GM10266 (cell line): ENCODE results near the gene ATP10A.

ENCODE experiments used
- DNase-seq: peaks from one replicate; pipeline ENCODE4 v3.0.0; 2012; ENCODE audit errors: extremely low spot score
- TF ChIP-seq, protein P1 (sequence below): IDR thresholded peaks from 2 replicates; pipeline ENCODE4 v1.5.1; 2012; ENCODE audit warnings: mild to moderate bottlenecking, low read depth; ENCODE audit not compliant: control insufficient read depth, insufficient read depth; ENCODE audit errors: missing control alignments

ATP10A gene

DNA sequence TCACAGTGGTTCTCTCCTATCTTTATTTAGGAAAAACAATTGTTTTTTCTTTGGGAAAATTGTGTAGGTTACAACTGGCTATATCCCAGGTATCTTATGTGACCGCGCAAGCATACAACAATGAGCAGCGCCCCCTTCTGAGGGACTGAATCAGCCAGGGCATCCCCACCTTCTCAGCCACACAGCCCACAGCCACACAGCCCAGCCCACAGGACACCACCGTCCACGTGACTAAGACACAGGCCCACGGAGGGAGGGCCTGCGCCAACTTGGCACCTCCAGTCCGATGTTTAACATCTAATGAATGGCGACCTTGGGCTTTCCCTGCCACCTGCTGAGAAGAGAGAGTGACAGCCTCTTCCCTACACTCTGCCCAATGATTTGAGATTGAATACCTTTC is 68.1 kb downstream of the ATP10A start:
- no peak for DNase-seq
- TF ChIP-seq, protein P1, sequence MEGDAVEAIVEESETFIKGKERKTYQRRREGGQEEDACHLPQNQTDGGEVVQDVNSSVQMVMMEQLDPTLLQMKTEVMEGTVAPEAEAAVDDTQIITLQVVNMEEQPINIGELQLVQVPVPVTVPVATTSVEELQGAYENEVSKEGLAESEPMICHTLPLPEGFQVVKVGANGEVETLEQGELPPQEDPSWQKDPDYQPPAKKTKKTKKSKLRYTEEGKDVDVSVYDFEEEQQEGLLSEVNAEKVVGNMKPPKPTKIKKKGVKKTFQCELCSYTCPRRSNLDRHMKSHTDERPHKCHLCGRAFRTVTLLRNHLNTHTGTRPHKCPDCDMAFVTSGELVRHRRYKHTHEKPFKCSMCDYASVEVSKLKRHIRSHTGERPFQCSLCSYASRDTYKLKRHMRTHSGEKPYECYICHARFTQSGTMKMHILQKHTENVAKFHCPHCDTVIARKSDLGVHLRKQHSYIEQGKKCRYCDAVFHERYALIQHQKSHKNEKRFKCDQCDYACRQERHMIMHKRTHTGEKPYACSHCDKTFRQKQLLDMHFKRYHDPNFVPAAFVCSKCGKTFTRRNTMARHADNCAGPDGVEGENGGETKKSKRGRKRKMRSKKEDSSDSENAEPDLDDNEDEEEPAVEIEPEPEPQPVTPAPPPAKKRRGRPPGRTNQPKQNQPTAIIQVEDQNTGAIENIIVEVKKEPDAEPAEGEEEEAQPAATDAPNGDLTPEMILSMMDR: no peak

DNA sequence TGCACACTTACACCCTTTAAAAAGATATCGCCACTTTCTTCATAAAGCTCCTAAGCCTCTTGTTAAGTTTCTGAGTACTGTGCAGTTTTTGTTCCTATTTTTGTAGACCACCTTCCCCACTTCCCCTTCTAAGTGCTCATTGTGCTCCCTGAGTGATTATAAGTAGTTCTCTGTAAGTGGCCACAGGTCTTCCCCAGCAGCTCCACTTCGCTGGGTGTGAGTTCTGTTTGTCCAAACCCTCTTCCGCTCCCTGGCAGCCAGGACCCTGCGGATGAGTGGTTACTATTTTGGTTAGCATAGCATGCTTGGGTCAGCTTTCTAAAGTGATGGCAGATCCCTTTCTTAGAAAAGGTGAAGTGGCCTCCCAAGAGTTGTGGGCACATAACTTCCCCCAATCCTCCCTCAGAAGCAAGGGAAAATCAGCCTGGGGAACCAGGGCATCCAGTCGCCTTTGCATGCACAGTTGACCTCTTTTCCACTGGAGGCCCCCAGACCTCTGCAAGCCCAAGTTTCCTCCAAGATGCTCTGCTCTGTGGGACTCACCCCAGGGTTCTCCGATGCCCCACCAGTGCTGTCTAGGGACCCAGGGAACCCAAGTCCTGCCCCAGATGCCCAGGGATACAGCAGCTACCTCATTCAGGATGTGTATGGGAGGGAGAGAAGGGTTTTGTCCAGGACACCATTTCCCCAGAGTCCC is 69.6 kb downstream of the ATP10A start:
- TF ChIP-seq, protein P1: no peak
- no peak for DNase-seq

DNA sequence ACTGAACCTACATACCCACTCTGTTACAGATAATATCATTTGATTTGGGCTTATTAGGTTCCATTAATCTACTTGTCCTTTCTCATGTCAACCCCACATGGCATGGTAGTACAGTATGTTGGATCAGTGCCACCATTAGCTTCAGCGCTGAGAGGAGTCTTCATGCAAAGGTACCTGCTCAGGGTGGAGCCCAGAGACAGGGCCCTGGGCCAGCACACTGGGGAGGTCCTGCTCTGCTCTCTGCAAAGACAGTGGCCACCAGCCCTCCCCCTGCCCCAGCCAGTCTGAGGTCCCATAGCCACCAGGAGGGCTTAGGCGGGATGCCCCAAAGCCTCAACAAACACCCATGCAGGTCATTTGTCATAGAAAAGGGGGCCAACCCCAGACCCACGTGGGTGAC is 71.0 kb downstream of the ATP10A start:
- no peak for DNase-seq
- TF ChIP-seq, protein P1: no peak

DNA sequence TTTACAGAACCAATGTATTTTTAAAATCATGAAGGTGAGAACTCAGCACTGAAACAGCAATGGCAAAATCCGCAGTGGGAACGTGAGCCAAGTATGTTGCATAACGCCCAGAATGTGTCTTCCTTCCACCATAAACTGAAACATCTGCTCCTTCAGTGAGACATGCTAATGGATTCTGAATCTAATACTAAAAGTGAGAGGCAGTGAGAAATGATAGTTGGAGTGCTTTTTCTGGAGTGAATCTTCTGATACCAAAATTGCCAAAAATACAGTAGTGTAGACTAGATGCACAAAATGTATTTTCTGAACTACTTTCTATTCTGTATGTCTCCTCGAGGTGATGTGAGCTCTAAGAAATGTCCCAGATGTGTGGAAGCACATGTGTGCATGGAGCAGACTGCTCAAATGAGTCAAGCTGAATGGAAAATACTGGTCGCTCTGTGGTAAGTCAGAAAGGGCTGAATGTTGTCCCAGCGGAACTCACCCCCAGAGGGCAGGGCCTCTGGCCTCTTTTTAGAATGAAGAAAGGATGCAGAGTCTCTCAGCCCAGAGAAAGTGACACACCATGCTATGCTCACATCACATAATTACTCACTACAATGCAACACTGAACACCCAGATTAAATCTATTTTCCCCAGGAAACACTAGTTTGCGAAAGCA is 73.0 kb downstream of the ATP10A start:
- DNase-seq: no peak
- TF ChIP-seq, protein P1: no peak

DNA sequence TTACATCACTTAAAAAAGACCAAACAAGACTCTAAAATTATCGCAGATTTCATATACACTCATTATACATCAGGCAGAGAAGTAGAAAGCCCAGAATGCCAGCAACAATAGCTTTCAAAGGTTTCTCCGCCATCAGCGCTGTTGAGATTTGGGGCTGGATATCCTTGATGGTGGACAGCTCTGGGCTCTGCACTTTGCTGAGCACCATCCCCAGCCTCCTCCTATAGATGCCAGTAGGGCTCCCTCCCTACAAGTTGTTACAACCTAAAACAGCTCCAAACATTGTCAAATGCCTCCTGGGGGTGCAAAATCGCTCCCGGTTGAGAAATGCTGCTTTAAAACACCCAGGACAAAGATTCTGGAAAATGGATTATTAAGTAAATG is 73.5 kb downstream of the ATP10A start:
- DNase-seq: no peak
- TF ChIP-seq, protein P1: no peak

DNA sequence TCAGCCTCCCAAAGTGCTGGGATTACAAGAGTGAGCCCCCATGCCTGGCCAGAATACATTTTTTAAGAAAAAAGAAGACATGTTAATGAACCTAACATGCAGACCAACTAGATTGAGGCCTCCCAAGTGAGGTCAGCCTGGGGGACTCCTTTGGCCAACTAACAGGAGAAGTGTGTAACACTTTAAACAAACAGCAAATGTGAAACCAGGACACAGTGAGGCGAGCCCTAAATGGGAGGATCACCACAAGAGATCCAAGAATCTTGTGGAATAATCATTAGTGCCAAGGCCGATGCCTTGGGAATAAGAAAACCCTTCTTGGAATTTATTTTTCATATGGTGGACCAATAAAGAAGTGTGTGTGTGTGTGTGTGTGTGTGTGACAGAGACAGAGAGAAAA is 73.9 kb downstream of the ATP10A start:
- no peak for DNase-seq
- TF ChIP-seq, protein P1: no peak

DNA sequence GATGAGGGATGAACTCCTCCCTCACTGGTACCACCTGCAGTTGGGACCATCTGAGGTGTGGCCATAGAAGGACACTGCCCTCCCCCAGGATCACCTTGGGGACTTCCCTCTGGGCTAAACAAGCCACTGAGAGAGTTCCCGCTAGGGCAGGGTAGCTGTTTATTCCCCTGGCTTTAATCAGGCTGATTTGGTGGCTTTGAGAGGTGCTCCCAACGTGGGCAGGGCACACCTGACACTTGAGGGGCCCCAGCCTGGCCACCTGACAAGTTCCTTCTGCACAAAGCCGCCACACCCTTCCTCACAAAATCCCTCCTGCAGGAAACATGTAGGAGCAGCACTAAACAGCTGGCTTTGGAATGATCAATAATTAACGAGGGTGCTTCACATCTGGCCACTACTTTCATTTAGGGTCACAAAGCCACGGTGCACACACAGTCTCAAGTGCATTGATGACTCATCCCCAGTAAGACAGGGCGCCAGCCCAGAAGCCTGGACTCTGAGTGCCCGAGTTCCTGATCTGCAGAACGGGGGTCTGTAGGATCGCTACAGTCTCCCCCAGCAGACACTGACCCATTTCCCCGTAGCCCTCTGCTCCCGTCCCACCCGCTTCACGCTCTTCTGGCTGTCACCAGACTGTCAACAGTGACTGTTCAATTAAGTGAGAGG is 75.1 kb downstream of the ATP10A start:
- TF ChIP-seq, protein P1: no peak
- no peak for DNase-seq
